ENCODE measurements around the gene SMPX.
"Not testable (repeated sequence)": the region's sequence is repeated elsewhere in the genome, so short reads cannot be mapped to it uniquely, and the experiment has no call there.

Gene SMPX

GRCh38 chrX:21757960-21758359 lies at the start of gene SMPX:
Gene SMPX, minus strand, starts transcription at chrX:21758116. Its CDS starts 3,826 bp downstream, at chrX:21754290.
- DNase-seq (ENCODE audit: low read depth), result no peak

DNA sequence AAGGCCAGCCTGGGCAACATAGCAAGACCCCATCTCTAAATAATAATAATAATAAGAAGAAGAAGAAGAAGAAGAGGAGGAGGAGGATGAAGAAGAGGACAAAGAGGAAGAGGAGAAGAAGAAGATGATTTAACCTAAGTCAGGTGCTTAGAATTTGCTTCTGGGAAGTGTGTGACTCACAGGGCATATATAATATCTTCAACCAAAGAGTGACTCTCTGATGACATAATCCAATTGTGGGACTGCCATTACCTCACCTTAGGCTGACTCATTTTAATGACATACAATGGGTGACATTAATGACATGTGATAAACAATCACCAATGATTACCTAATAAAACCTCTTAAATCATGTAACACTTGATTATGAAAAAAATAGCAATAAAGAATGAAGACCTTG lies 48.8 kb upstream of the SMPX start:
- DNase-seq (ENCODE audit: low read depth), result no peak

- DNase-seq (ENCODE audit: low read depth), result no peak
Observed at GRCh38 chrX:21802839-21803238, 44.9 kb upstream of the SMPX start.

GRCh38 chrX:21802054-21802670 lies 44.2 kb upstream of the SMPX start:
- DNase-seq (ENCODE audit: low read depth), result no peak

- no peak for DNase-seq (ENCODE audit: low read depth)
Observed at GRCh38 chrX:21800344-21800770, 42.4 kb upstream of the SMPX start.

DNA sequence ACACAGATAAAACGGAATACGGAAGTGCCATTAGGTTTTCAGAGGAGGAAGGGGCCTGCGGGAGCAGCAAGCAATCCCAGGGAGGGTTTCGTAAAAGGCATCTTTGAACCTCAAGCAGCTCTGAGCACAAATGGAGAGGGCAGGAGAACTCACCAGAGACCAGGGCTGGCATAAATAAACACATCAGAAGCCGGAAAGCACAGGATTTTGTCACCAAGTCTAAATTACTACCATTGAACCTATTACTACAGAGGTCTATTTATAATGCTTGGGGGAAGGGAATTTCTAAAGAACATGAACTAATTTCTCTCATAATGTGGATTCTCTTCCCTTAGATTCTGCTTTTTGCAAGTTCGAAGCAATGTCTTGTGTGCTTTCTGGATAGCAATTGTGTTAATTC lies 41.9 kb upstream of the SMPX start:
- no peak for DNase-seq (ENCODE audit: low read depth)

- DNase-seq (ENCODE audit: low read depth), result no peak
Observed at GRCh38 chrX:21798677-21799219, 40.8 kb upstream of the SMPX start.

GRCh38 chrX:21781976-21782375 lies 24.1 kb upstream of the SMPX start:
- no peak for DNase-seq (ENCODE audit: low read depth)

GRCh38 chrX:21781525-21781924 lies 23.6 kb upstream of the SMPX start:
- DNase-seq (ENCODE audit: low read depth), result no peak

GRCh38 chrX:21779095-21779494 lies 21.2 kb upstream of the SMPX start:
- DNase-seq (ENCODE audit: low read depth), result no peak

DNA sequence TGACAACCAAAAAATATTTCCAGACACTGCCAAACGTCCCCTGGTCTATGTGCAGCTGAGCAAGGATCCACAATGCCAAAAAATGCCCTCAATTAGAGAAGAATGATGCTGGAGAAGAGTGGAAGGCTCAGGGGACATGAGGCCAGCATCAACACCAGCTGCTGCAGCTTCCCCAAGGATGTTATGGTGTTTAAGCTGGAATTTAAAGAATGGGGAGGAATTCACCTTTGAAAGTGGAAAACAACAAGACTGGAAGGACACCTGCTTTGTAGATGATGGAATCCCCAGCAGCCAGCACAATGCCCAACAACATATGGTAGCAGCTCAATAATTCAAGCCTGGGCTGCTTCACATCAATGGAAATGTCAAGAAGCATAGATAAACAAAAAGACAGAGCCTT lies 20.3 kb upstream of the SMPX start:
- DNase-seq (ENCODE audit: low read depth), result no peak

DNA sequence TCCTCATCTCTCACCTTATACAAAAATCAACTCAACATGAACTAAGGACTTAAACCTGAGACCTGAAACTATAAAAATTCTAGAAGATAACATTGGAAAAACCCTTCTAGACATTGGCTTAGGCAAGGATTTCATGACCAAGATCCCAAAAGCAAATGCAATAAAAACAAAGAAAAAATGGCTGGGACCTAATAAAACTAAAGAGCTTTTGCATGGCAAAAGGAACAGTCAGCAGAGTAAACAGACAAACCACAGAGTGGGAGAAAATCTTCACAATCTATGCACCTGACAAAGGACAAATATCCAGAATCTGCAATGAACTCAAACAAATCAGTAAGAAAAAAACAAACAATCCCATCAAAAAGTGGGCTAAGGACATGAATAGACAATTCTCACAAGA lies 17.2 kb upstream of the SMPX start:
- not testable (repeated sequence) for DNase-seq (ENCODE audit: low read depth)

GRCh38 chrX:21773036-21773435 lies 15.1 kb upstream of the SMPX start:
- not testable (repeated sequence) for DNase-seq (ENCODE audit: low read depth)

- no peak for DNase-seq (ENCODE audit: low read depth)
Observed at GRCh38 chrX:21770631-21771321, 12.9 kb upstream of the SMPX start.

GRCh38 chrX:21766101-21766500 lies 8.2 kb upstream of the SMPX start:
- no peak for DNase-seq (ENCODE audit: low read depth)

GRCh38 chrX:21764008-21764407 lies 6.1 kb upstream of the SMPX start:
- DNase-seq (ENCODE audit: low read depth), result no peak

DNA sequence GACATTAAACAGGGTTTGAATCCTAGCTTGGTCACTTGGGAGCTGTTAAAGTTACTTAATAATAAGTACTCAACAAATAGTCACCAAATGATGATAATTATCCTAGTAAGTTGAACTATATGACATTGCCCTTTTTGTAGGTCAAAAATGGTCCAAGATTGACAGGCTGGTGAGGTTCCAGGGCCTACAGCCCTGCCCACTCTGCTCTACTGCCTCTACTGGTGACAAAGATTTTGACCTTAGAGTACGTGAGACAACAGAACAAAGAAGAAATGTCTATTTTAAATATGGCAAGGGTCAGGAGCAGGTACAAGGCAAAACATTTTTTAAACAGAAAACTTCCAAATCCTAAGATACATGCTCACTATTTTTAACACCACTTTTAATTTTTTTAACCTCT lies 572 bp upstream of the SMPX start:
- DNase-seq (ENCODE audit: low read depth), result no peak

- no peak for DNase-seq (ENCODE audit: low read depth)
Observed at GRCh38 chrX:21756785-21757529, 959 bp downstream of the SMPX start.

DNA sequence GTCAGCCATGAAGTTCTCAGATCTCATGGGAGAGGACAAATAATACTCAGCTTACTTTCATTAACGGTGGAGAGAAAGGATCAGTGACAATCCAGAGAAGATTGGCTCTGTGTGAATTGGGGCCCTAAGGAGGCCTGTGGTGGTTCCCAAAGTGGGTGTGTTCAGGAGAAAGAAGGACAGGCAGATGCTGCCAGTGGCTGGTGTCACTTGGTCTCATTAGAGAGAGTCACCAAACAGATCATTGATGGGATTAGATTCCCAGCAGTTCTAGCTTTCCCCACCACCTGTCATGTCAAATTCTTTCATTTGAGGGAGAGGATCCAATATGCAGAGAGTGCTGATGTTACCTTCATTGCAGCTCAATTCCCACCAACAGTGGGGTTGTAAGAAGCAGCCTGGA lies 8.0 kb downstream of the SMPX start:
- DNase-seq (ENCODE audit: low read depth), result no peak

- no peak for DNase-seq (ENCODE audit: low read depth)
Observed at GRCh38 chrX:21748235-21748634, 9.7 kb downstream of the SMPX start.

GRCh38 chrX:21747558-21747957 lies 10.4 kb downstream of the SMPX start:
- no peak for DNase-seq (ENCODE audit: low read depth)

- DNase-seq (ENCODE audit: low read depth), result no peak
Observed at GRCh38 chrX:21745756-21746155, 12.2 kb downstream of the SMPX start.

GRCh38 chrX:21744721-21745120 lies 13.2 kb downstream of the SMPX start:
- DNase-seq (ENCODE audit: low read depth), result no peak
